Adrenal gland (tissue), 12 donors: ENCODE results near the gene ATP6V0A4. TPM values are rescaled to one million over a fixed set of nuclear protein-coding genes. Genes with fewer than 3 reads are reported as not detected.
A peak's percentile ranks its signal among the peaks of the same experiment; 100 is the strongest.
"Not testable (repeated sequence)": the region's sequence is repeated elsewhere in the genome, so short reads cannot be mapped to it uniquely, and the experiment has no call there.

Experiments used
- DNase-seq, 7 donors: peaks; one replicate each; pipeline ENCODE4 v3.0.0-alpha.2; 2019 to 2020
- H3K27ac ChIP-seq, 5 donors: fragments of 200-600 bp; sonication (generic) in 4 of 5; 1 replicate in 3 of 5; 2 replicates in 2 of 5; pipeline versions ENCODE4 v1.5.1 to v1.8.0; 2016 to 2020; ENCODE audit warnings: mild to moderate bottlenecking in 1 of 5
- H3K27me3 ChIP-seq: fragments of 200-600 bp; 2 replicates; pipeline ENCODE4 v1.8.0; 2021
- H3K36me3 ChIP-seq, 2 donors: fragments of 200-600 bp; replicated peaks in 1 of 2; 1 replicate in 1 of 2; 2 replicates in 1 of 2; pipeline versions ENCODE4 v1.5.1 to v1.8.0; 2018 to 2022
- H3K4me1 ChIP-seq, 2 donors: fragments of 200-600 bp; replicated peaks in 1 of 2; 1 replicate in 1 of 2; 2 replicates in 1 of 2; pipeline versions ENCODE4 v1.5.1 to v1.8.0; 2018 to 2021
- H3K4me3 ChIP-seq, 4 donors: fragments of 200-600 bp; sonication (generic) in 3 of 4; one replicate each; pipeline ENCODE4 v1.5.1; 2016 to 2018
- H3K9me3 ChIP-seq, 3 donors: fragments of 200-600 bp; sonication (generic) in 1 of 3; replicated peaks in 1 of 3; 1 replicate in 2 of 3; 2 replicates in 1 of 3; pipeline versions ENCODE4 v1.5.1 to v1.8.0; 2016 to 2021
- CTCF ChIP-seq, 6 experiments: fragments of 450-650 bp in 4 of 6; fragments of 200-600 bp in 2 of 6; sonication (generic) in 1 of 6; IDR thresholded peaks; 1 replicate in 5 of 6; 2 replicates in 1 of 6; pipeline versions ENCODE4 v1.5.1 to v1.8.0; 2016 to 2021; ENCODE audit warnings: antibody characterized with exemption in 6 of 6, mild to moderate bottlenecking in 2 of 6, moderate library complexity in 1 of 6
- POLR2A ChIP-seq, 2 donors: fragments of 450-650 bp; IDR thresholded peaks; one replicate each; pipeline ENCODE4 v1.6.1; 2017; ENCODE audit warnings: antibody characterized with exemption in 2 of 2, mild to moderate bottlenecking in 2 of 2, moderate library complexity in 1 of 2
- WGBS, 4 donors: extraction: QIAGEN DNeasy Blood & Tissue Kit in 2 of 4; methylation state at CpG; one replicate each; pipeline versions ENCODE4 v1.1.5 to v1.1.7; 2013 to 2017; 5-methylcytosine and 5-hydroxymethylcytosine counted together
- intact Hi-C, 2 donors: fragments of 100-400 bp; cut with DNase I; formaldehyde crosslinking; loops; one replicate each; pipeline versions ENCODE4 v1.14.1 to v1.15.0; 2022 to 2023
- polyA plus RNA-seq, 3 donors: library from polyadenylated mRNA; stranded (reverse); fragments of 200-250 nt in 2 of 3; fragments of 350-450 nt in 1 of 3; fragmentation: Illumina TruSeq in 1 of 3; extraction: RNeasy Lipid Tissue Mini Kit (QIAGEN cat#74804) in 1 of 3; gene quantifications; one replicate each; pipeline ENCODE4 v1.2.3, GENCODE V29; 2013 to 2014
- total RNA-seq, 9 donors: library from RNA; depleted of rRNA in 4 of 9; stranded (reverse); fragments of >200 nt in 4 of 9; fragments of 120-200 nt in 1 of 9; fragmentation: NEBNext Ultra II Directional in 1 of 9; extraction: Animal tissue kit (Norgen Biotek cat#: 25700) in 1 of 9; gene quantifications; one replicate each; pipeline versions ENCODE4 v1.1.0 to v1.2.4, GENCODE V29; 2013 to 2023
- donor health status: healthy with polysubstance abuse.
- donor health status: Bipolar disorder and iron deficiency.
- donor health status: DM: yes; HTN: yes; CAD: no.
- donor health status: DM: no; HTN: no; CAD: no.
- donor health status: DM: no; HTN: no; CAD: no.
- donor health status: DM: yes; HTN: yes; CAD: no.

The ATP6V0A4 gene
- total and polyA plus RNA-seq, 12 donors: 0.22 TPM; not detected in 11

- H3K4me3 ChIP-seq: peak overlapping the region in 1 of 4 donors; percentile 40
- TF ChIP-seq POLR2A (IDR thresholded peaks at IDR 0.05): no peak
- peak; percentile 90 to 95 (median 93) for TF ChIP-seq CTCF (IDR thresholded peaks at IDR 0.05)
- peak; percentile 85 to 97 (median 88) for DNase-seq
- H3K4me1 ChIP-seq: no peaks in the 10 kb centered on the region
- no peaks in the 10 kb centered on the region for H3K9me3 ChIP-seq
- intact Hi-C loops: loop anchor here in 1 of 2 donors (5.0 to 10.0 kb wide), 2 partner anchors 274 to 576 kb away; partner anchors contain the start of gene TRIM24
- 18 to 25% (median 22%) methylated on average over 14 of the region's 14 CpGs for WGBS, 4 donors
- H3K27me3 ChIP-seq: no peaks in the 10 kb centered on the region
- no peaks in the 10 kb centered on the region for H3K36me3 ChIP-seq
- peak overlapping the region in 1 of 5 donors; percentile 2 for H3K27ac ChIP-seq
Observed at GRCh38 chr7:138738551-138739335, 59.3 kb downstream of the ATP6V0A4 start.

- Histone ChIP-seq H3K4me1 (no peaks in the 10 kb centered on the region), H3K36me3 (no peaks in the 10 kb centered on the region), H3K9me3 (no peaks in the 10 kb centered on the region), H3K4me3 (peak overlapping the region in 1 of 4 donors; percentile 40), H3K27ac (peak overlapping the region in 1 of 5 donors; percentile 2), H3K27me3 (no peaks in the 10 kb centered on the region)
- 47 to 56% (median 49%) methylated on average over 3 of the region's 3 CpGs for WGBS, 4 donors
- TF ChIP-seq POLR2A (IDR thresholded peaks at IDR 0.05): no peak
- TF ChIP-seq CTCF (IDR thresholded peaks at IDR 0.05): no peak
- intact Hi-C loops: loop anchor here in 1 of 2 donors (5.0 to 10.0 kb wide), 2 partner anchors 273 to 576 kb away; partner anchors contain the start of gene TRIM24
- no peak for DNase-seq
Observed at GRCh38 chr7:138738114-138738513, 59.9 kb downstream of the ATP6V0A4 start.

GRCh38 chr7:138735399-138735798 lies 62.6 kb downstream of the ATP6V0A4 start:
- no peaks in the 10 kb centered on the region for H3K4me1 ChIP-seq
- no peaks in the 10 kb centered on the region for H3K36me3 ChIP-seq
- no peaks in the 10 kb centered on the region for H3K27me3 ChIP-seq
- 77 to 89% (median 84%) methylated on average over 2 to 6 of the region's 6 CpGs for WGBS, 4 donors
- no peak overlapping the region for H3K27ac ChIP-seq
- H3K4me3 ChIP-seq: no peak overlapping the region
- no peak for TF ChIP-seq POLR2A (IDR thresholded peaks at IDR 0.05)
- no peak for TF ChIP-seq CTCF (IDR thresholded peaks at IDR 0.05)
- intact Hi-C loops: loop anchor here in 1 of 2 donors (5.0 to 10.0 kb wide), 2 partner anchors 271 to 573 kb away; partner anchors contain the start of gene TRIM24
- no peak for DNase-seq
- H3K9me3 ChIP-seq: no peaks in the 10 kb centered on the region

- not testable (repeated sequence) for H3K4me1 ChIP-seq, H3K9me3 ChIP-seq, H3K4me3 ChIP-seq, H3K36me3 ChIP-seq, H3K27me3 ChIP-seq, DNase-seq, H3K27ac ChIP-seq
- intact Hi-C loops: loop anchor here in 1 of 2 donors (10.0 kb wide), 1 partner anchor 267 kb away; the partner anchor contains the start of gene TRIM24
- WGBS, 4 donors: 91 to 97% (median 94%) methylated on average over 5 of the region's 5 CpGs
Observed at GRCh38 chr7:138731733-138732132, 66.3 kb downstream of the ATP6V0A4 start.
